ENCODE measurements around the gene MACROH2A1. TPM values are rescaled to one million over a fixed set of nuclear protein-coding genes. Genes with fewer than 3 reads are reported as not detected.
A peak's percentile ranks its signal among the peaks of the same experiment; 100 is the strongest.

MACROH2A1 gene
- total RNA-seq, 1 donor from 2014 or later, result 190 TPM

DNA sequence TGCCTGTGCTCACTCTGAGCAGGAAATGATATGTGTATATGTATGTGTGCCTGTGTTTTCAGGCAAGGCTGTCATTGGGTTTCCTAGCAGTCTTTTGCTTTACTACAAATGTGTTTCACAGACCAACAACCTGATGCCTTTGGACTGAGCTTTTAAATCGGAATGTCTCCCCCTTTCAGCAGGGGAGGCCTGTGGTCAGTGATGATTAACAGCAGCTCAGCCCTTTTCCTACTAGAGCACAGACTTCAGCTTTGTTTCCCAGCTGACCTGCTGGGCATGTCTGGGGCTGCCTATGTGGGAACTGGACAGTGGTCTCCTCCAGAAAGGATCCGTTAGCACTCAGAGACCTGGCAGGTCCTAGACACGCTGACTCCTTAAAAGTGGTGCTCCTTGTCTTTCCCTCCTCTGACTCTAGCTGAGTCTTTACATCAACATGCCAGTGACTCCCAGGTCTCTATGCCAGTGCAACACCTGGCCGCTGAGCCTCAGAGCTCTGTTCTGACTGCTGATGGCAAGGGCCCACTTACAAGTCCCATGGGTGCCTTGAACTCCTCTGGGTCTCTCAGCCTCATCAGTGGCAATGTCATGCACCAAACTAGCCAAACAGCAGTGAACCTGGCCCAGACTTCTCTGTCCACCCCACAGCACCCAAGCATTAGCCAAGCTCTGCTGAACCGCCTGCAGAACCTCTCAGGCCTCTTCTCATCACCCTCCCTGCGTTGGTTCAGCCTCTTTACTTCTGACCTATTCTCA lies 7.7 kb downstream of the MACROH2A1 start:
- H3K4me1 ChIP-seq, result peaks cover 82% of the 10 kb centered on the region
- no peaks in the 10 kb centered on the region for H3K9me3 ChIP-seq
- H3K4me3 ChIP-seq, result no peak overlapping the region
- intact Hi-C loops (cut with DNase I), result no loop called here
- H3K27me3 ChIP-seq, result no peaks in the 10 kb centered on the region
- H3K36me3 ChIP-seq, result peaks cover 3 to 6% of the 10 kb centered on the region in 2 donors
- TF ChIP-seq POLR2AphosphoS5 (IDR thresholded peaks at IDR 0.05; ENCODE audit: insufficient read depth in 1 of 2, low read depth in 1 of 2) (no peak), POLR2A (IDR thresholded peaks at IDR 0.05) (no peak)
- TF ChIP-seq, protein P1, sequence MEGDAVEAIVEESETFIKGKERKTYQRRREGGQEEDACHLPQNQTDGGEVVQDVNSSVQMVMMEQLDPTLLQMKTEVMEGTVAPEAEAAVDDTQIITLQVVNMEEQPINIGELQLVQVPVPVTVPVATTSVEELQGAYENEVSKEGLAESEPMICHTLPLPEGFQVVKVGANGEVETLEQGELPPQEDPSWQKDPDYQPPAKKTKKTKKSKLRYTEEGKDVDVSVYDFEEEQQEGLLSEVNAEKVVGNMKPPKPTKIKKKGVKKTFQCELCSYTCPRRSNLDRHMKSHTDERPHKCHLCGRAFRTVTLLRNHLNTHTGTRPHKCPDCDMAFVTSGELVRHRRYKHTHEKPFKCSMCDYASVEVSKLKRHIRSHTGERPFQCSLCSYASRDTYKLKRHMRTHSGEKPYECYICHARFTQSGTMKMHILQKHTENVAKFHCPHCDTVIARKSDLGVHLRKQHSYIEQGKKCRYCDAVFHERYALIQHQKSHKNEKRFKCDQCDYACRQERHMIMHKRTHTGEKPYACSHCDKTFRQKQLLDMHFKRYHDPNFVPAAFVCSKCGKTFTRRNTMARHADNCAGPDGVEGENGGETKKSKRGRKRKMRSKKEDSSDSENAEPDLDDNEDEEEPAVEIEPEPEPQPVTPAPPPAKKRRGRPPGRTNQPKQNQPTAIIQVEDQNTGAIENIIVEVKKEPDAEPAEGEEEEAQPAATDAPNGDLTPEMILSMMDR (IDR thresholded peaks at IDR 0.05), result no peak
- peak in 1 of 2 donors; percentile 88 for DNase-seq (ENCODE audit: extremely low spot score in 2 of 2)
- H3K27ac ChIP-seq, result no peak overlapping the region

DNA sequence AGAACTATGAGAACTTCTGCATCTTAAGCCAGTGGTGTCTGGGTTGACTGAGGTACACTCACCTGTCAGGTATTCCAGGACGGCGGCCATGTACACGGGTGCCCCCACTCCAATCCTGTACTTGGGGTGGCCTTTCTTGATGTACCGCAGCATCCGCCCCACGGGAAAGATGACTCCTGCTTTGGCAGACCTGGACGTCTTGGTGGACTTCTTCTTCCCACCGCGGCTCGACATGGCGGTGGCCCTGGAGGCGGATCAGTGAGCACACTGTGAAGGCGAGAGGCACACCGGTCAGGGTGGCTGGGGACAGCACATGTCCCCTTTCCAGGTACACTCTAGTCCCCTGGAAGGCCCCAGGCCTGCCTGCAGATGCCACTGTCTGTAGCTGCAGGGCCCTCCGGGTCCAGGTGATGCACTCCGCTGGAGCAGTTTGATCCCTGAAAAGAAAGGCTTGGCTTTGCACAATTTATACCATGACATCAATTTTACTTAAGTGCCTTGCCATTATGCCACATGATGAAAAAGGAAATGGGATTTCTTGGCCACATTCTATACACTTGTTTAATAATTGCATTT lies 10.1 kb downstream of the MACROH2A1 start:
- H3K27me3 ChIP-seq, result no peaks in the 10 kb centered on the region
- peaks cover 80% of the 10 kb centered on the region for H3K4me1 ChIP-seq
- H3K27ac ChIP-seq, result no peak overlapping the region
- no peak overlapping the region for H3K4me3 ChIP-seq
- H3K9me3 ChIP-seq, result no peaks in the 10 kb centered on the region
- H3K36me3 ChIP-seq, result peaks cover 3 to 21% of the 10 kb centered on the region in 2 donors
- DNase-seq (ENCODE audit: extremely low spot score in 2 of 2), result no peak
- intact Hi-C loops (cut with DNase I), result no loop called here
- no peak for TF ChIP-seq POLR2A (IDR thresholded peaks at IDR 0.05)
- TF ChIP-seq, protein P1 (IDR thresholded peaks at IDR 0.05), result no peak
- no peak for TF ChIP-seq POLR2AphosphoS5 (IDR thresholded peaks at IDR 0.05; ENCODE audit: insufficient read depth in 1 of 2, low read depth in 1 of 2)

DNA sequence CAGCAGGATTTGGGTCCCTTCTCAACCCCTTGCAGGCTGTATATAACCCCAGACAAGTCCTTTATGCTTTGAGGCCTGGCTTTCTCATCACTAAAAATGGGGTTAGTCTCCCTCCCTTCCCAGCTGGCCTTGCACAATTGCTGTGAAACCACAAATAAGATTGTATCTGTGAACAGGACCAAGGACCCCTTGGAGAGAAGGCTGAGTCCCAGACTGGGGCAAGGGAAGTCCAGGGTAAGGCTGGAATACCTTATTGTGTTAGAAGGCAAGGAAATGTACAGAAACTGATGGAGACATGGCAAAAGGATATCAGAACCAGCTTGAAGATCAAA lies 11.4 kb downstream of the MACROH2A1 start:
- TF ChIP-seq, protein P1 (IDR thresholded peaks at IDR 0.05), result no peak
- no peaks in the 10 kb centered on the region for H3K9me3 ChIP-seq
- peaks cover 70% of the 10 kb centered on the region for H3K4me1 ChIP-seq
- H3K36me3 ChIP-seq, result peaks cover 3 to 22% of the 10 kb centered on the region in 2 donors
- H3K27ac ChIP-seq, result peak overlapping the region; percentile 50
- no peaks in the 10 kb centered on the region for H3K27me3 ChIP-seq
- no peak for DNase-seq (ENCODE audit: extremely low spot score in 2 of 2)
- no peak overlapping the region for H3K4me3 ChIP-seq
- intact Hi-C loops (cut with DNase I), result no loop called here

DNA sequence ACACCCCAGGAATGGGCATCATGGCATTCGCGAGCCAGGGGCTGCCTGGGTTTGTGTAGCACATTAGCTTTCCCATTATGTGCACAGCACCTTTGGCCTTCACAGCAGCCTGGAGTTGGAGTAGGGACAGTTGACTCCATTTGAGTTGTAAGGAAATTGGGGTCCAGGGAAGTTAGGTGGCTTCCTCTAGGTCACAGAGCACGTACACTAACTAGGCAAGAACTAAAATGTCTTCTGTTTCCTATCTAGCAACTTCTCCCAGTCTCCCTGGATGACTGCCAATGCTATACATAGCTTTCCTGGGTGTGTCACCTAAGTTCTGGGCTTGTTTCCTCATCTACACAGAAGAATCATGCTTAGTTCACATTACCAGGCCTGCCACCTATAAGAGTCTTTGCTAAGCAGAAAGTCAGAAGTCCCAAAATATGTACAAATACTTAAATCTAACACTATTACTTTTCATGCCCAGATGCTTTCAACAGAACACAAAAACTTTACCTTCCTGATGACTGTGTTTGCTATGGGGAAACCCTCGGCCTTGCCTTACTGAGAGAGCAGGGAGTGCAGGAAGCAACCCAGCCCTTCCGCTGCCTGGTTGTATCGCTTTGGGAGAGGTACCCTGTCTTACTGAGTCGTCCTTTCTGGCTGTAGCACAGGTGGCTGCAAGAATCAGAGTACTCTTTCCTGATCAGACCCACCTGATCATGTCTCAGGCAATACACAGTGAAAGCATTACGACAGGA lies 12.0 kb downstream of the MACROH2A1 start:
- H3K4me1 ChIP-seq, result peaks cover 65% of the 10 kb centered on the region
- H3K27me3 ChIP-seq, result no peaks in the 10 kb centered on the region
- H3K4me3 ChIP-seq, result no peak overlapping the region
- peaks cover 3 to 22% of the 10 kb centered on the region in 2 donors for H3K36me3 ChIP-seq
- no peak for DNase-seq (ENCODE audit: extremely low spot score in 2 of 2)
- no peaks in the 10 kb centered on the region for H3K9me3 ChIP-seq
- intact Hi-C loops (cut with DNase I), result no loop called here
- H3K27ac ChIP-seq, result peak overlapping the region; percentile 60
- TF ChIP-seq POLR2A (IDR thresholded peaks at IDR 0.05), result no peak
- TF ChIP-seq POLR2AphosphoS5 (IDR thresholded peaks at IDR 0.05; ENCODE audit: insufficient read depth in 1 of 2, low read depth in 1 of 2), result peak in 1 of 2 donors; percentile 37

DNA sequence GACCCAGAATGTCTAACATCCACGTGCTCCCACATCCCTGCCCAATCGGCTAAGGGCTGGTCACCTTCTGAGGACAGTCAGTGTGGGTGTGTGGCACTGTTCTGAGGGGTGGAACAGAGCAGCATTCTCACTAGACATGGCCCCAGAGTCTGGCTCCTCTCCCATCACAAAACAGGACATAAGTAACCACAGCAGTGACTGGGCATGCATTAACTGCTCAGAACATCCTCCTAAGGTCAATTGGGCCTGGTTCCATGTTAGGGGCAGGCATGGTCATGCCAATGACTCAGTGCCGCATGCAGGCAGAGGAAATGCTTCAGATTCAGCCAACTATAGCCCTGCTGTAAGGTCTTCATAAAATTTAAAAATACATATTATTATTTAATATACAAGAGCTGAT lies 12.9 kb downstream of the MACROH2A1 start:
- peaks cover 55% of the 10 kb centered on the region for H3K4me1 ChIP-seq
- no peak overlapping the region for H3K27ac ChIP-seq
- intact Hi-C loops (cut with DNase I), result no loop called here

More for the DNA sequence above, 12.9 kb downstream of the MACROH2A1 start:
- Histone ChIP-seq H3K4me3 (no peak overlapping the region), H3K36me3 (peaks cover 3 to 22% of the 10 kb centered on the region in 2 donors), H3K9me3 (no peaks in the 10 kb centered on the region), H3K27me3 (no peaks in the 10 kb centered on the region)
- peak in 1 of 2 donors; percentile 67 for DNase-seq (ENCODE audit: extremely low spot score in 2 of 2)
- TF ChIP-seq, protein P1 (IDR thresholded peaks at IDR 0.05), result no peak
- TF ChIP-seq POLR2AphosphoS5 (IDR thresholded peaks at IDR 0.05; ENCODE audit: insufficient read depth in 1 of 2, low read depth in 1 of 2), result peak in 1 of 2 donors; percentile 16
- no peak for TF ChIP-seq POLR2A (IDR thresholded peaks at IDR 0.05)

Measured in vagina (tissue), 2 donors.